ENCODE data around the gene EYA2.

GRCh38 chr20:47146686-47147085, 252.0 kb downstream of the EYA2 start:
- TF ChIP-seq CTCF (IDR thresholded peaks at IDR 0.05 in 4 of 5, conservative IDR thresholded peaks at IDR 0.05 in 1 of 5) (no peak), POLR2A (IDR thresholded peaks at IDR 0.05) (no peak)
